PC-3 (cell line): ENCODE data around the gene EIF4B.

Experiments
- EZH2 ChIP-seq: fragments of 300-600 bp; sonication (generic); IDR thresholded peaks from one replicate; pipeline ENCODE4 v1.6.1; 2017; ENCODE audit warnings: antibody characterized with exemption, mild to moderate bottlenecking, low read length; ENCODE audit not compliant: unreplicated experiment
- TF ChIP-seq, protein P1 (sequence below): fragments of 300-600 bp; sonication (generic); conservative IDR thresholded peaks from 2 replicates; pipeline ENCODE4 v1.5.1; 2017; ENCODE audit warnings: antibody characterized with exemption, low read depth, mild to moderate bottlenecking, low read length

GRCh38 chr12:53064613-53065436, 58.6 kb downstream of the EIF4B start:
- TF ChIP-seq, protein P1, sequence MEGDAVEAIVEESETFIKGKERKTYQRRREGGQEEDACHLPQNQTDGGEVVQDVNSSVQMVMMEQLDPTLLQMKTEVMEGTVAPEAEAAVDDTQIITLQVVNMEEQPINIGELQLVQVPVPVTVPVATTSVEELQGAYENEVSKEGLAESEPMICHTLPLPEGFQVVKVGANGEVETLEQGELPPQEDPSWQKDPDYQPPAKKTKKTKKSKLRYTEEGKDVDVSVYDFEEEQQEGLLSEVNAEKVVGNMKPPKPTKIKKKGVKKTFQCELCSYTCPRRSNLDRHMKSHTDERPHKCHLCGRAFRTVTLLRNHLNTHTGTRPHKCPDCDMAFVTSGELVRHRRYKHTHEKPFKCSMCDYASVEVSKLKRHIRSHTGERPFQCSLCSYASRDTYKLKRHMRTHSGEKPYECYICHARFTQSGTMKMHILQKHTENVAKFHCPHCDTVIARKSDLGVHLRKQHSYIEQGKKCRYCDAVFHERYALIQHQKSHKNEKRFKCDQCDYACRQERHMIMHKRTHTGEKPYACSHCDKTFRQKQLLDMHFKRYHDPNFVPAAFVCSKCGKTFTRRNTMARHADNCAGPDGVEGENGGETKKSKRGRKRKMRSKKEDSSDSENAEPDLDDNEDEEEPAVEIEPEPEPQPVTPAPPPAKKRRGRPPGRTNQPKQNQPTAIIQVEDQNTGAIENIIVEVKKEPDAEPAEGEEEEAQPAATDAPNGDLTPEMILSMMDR: no peak
- no peak for TF ChIP-seq EZH2
